Left ventricle myocardium superior (tissue), 1 donor: Measurements from ENCODE around the gene DIDO1. TPM values are rescaled to one million over a fixed set of nuclear protein-coding genes. Genes with fewer than 3 reads are reported as not detected.
A peak's percentile ranks its signal among the peaks of the same experiment; 100 is the strongest.
"Not testable (repeated sequence)": the region's sequence is repeated elsewhere in the genome, so short reads cannot be mapped to it uniquely, and the experiment has no call there.

Source experiments
- ATAC-seq: fragments of 200-7000 bp; cut with Tn5 transposase; one replicate; pipeline ENCODE4 v1.9.1; 2020; ENCODE audit warnings: mild to moderate bottlenecking, moderate library complexity
- DNase-seq: peaks from one replicate; pipeline ENCODE4 v3.0.0-alpha.2; 2020
- intact Hi-C: fragments of 100-400 bp; cut with micrococcal nuclease; formaldehyde crosslinking; loops from one replicate; pipeline ENCODE4 v1.11.0; 2022
- total RNA-seq: library from RNA; stranded (reverse); fragmentation: NEBNext Ultra II Directional; extraction: Animal tissue kit (Norgen Biotek cat#: 25700); gene quantifications from one replicate; pipeline ENCODE4 v1.2.1, GENCODE V29; 2021
- donor health status: DM: no; HTN: yes; CAD: no; lungs with severe emphysema.

The DIDO1 gene
- total RNA-seq, 1 donor from 2014 or later, result 38.3 TPM

- no peak for ATAC-seq
- DNase-seq, result peak; percentile 12
- intact Hi-C loops, result no loop called here
Measured at GRCh38 chr20:62963614-62964397, 37.5 kb upstream of the DIDO1 start.

- ATAC-seq, result no peak
- intact Hi-C loops, result no loop called here
Measured at GRCh38 chr20:62962891-62963613, 36.7 kb upstream of the DIDO1 start.

GRCh38 chr20:62962221-62962879 lies 36.0 kb upstream of the DIDO1 start:
- intact Hi-C loops, result no loop called here
- ATAC-seq (no peak), DNase-seq (no peak)

More at GRCh38 chr20:62962891-62963613, 36.7 kb upstream of the DIDO1 start:
- DNase-seq, result peak; percentile 13

GRCh38 chr20:62961799-62962198 lies 35.5 kb upstream of the DIDO1 start:
- intact Hi-C loops, result no loop called here
- DNase-seq (no peak), ATAC-seq (no peak)

GRCh38 chr20:62961310-62961783 lies 35.0 kb upstream of the DIDO1 start:
- DNase-seq, result no peak
- intact Hi-C loops, result no loop called here
- peak; percentile 17 for ATAC-seq

- ATAC-seq, intact Hi-C loops, DNase-seq: not testable (repeated sequence)
Measured at GRCh38 chr20:62960446-62961309, 34.4 kb upstream of the DIDO1 start.

- intact Hi-C loops, result no loop called here
- no peak for DNase-seq
- no peak for ATAC-seq
Measured at GRCh38 chr20:62959998-62960436, 33.7 kb upstream of the DIDO1 start.

- ATAC-seq, result no peak
- DNase-seq, result no peak
- intact Hi-C loops, result no loop called here
Measured at GRCh38 chr20:62959101-62959971, 33.0 kb upstream of the DIDO1 start.

- intact Hi-C loops, result no loop called here
- ATAC-seq, result no peak
- DNase-seq, result no peak
Measured at GRCh38 chr20:62958388-62959100, 32.2 kb upstream of the DIDO1 start.

GRCh38 chr20:62957136-62958117 lies 31.1 kb upstream of the DIDO1 start:
- ATAC-seq (no peak), DNase-seq (no peak)
- intact Hi-C loops, result no loop called here

GRCh38 chr20:62956387-62957135 lies 30.3 kb upstream of the DIDO1 start:
- intact Hi-C loops, result no loop called here
- DNase-seq (no peak), ATAC-seq (no peak)

- intact Hi-C loops, result no loop called here
- ATAC-seq (peak; percentile 53), DNase-seq (no peak)
Measured at GRCh38 chr20:62955519-62956386, 29.4 kb upstream of the DIDO1 start.

- peak; percentile 78 for ATAC-seq
- intact Hi-C loops, result no loop called here
- peak; percentile 78 for DNase-seq
Measured at GRCh38 chr20:62953839-62954703, 27.8 kb upstream of the DIDO1 start.
